WTC11 (cell line): Measurements from ENCODE around the gene ARPC2.

Experiments used
- CBFB ChIP-seq: sonication (generic); formaldehyde crosslinking; IDR thresholded peaks from 2 replicates; pipeline ENCODE4 v1.8.1; 2022; ENCODE audit warnings: mild to moderate bottlenecking, low read depth, missing genetic modification reagents
- HMGA2 ChIP-seq: fragments of 250-450 bp; sonication (Bioruptor Pico); IDR thresholded peaks from 2 replicates; pipeline ENCODE4 v1.4.0; 2021; ENCODE audit warnings: mild to moderate bottlenecking, moderate library complexity
- ZNF416 ChIP-seq: fragments of 250-450 bp; sonication (Bioruptor Pico); IDR thresholded peaks from 2 replicates; pipeline ENCODE4 v1.9.0; 2021; ENCODE audit warnings: mild to moderate bottlenecking, inconsistent platforms
- TF ChIP-seq, protein P1 (sequence below): fragments of 200-600 bp; IDR thresholded peaks from 2 replicates; pipeline ENCODE4 v1.8.0; 2022; ENCODE audit warnings: antibody characterized with exemption
- TF ChIP-seq, protein P2 (sequence below): sonication (generic); formaldehyde crosslinking; IDR thresholded peaks from 2 replicates; pipeline ENCODE4 v1.8.1; 2022; ENCODE audit warnings: mild to moderate bottlenecking, missing genetic modification reagents, moderate library complexity, borderline replicate concordance
- TF ChIP-seq, protein P3 (sequence below): sonication (generic); formaldehyde crosslinking; conservative IDR thresholded peaks from 2 replicates; pipeline ENCODE4 v1.8.1; 2022; ENCODE audit warnings: mild to moderate bottlenecking, missing genetic modification reagents
- TF ChIP-seq, protein P4 (sequence below): fragments of 250-450 bp; sonication (Bioruptor Pico); IDR thresholded peaks from 2 replicates; pipeline ENCODE4 v2.1.2; 2022; ENCODE audit warnings: mild to moderate bottlenecking, moderate library complexity
- TF ChIP-seq, protein P5 (sequence below): sonication (generic); formaldehyde crosslinking; IDR thresholded peaks from 2 replicates; pipeline ENCODE4 v1.8.0; 2023; ENCODE audit warnings: mild to moderate bottlenecking, missing genetic modification reagents
- TF ChIP-seq, protein P6 (sequence below): sonication (generic); formaldehyde crosslinking; IDR thresholded peaks from 2 replicates; pipeline ENCODE4 v1.8.1; 2023; ENCODE audit warnings: mild to moderate bottlenecking, missing genetic modification reagents, borderline replicate concordance
- TF ChIP-seq, protein P7 (sequence below): sonication (generic); formaldehyde crosslinking; IDR thresholded peaks from 2 replicates; pipeline ENCODE4 v1.8.1; 2022; ENCODE audit warnings: low read depth, mild to moderate bottlenecking, moderate library complexity, missing genetic modification reagents, borderline replicate concordance
- TF ChIP-seq, protein P8 (sequence below): sonication (generic); formaldehyde crosslinking; IDR thresholded peaks from 2 replicates; pipeline ENCODE4 v1.8.1; 2023; ENCODE audit warnings: mild to moderate bottlenecking, missing genetic modification reagents

DNA sequence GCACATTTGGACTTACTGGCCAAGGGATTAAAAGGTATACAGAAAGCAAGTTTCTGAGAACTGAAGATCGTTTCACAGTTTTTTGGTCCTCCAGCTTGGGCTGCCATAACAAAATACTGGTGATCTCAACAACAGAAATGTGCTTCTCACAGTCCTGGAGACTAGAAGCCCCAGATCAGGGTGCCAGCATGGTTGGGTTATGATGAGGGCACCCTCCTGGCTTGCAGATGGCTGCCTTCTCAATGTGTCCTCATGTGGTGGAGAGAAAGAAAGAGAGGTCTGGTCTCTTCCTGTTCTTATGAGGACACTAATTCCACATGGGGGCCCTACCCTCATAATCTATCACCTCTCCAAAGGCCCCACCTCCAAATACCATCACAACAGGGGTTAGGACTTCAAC is 30.1 kb upstream of the ARPC2 start:
- TF ChIP-seq, protein P1, sequence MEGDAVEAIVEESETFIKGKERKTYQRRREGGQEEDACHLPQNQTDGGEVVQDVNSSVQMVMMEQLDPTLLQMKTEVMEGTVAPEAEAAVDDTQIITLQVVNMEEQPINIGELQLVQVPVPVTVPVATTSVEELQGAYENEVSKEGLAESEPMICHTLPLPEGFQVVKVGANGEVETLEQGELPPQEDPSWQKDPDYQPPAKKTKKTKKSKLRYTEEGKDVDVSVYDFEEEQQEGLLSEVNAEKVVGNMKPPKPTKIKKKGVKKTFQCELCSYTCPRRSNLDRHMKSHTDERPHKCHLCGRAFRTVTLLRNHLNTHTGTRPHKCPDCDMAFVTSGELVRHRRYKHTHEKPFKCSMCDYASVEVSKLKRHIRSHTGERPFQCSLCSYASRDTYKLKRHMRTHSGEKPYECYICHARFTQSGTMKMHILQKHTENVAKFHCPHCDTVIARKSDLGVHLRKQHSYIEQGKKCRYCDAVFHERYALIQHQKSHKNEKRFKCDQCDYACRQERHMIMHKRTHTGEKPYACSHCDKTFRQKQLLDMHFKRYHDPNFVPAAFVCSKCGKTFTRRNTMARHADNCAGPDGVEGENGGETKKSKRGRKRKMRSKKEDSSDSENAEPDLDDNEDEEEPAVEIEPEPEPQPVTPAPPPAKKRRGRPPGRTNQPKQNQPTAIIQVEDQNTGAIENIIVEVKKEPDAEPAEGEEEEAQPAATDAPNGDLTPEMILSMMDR, result no peak
- TF ChIP-seq, protein P2, sequence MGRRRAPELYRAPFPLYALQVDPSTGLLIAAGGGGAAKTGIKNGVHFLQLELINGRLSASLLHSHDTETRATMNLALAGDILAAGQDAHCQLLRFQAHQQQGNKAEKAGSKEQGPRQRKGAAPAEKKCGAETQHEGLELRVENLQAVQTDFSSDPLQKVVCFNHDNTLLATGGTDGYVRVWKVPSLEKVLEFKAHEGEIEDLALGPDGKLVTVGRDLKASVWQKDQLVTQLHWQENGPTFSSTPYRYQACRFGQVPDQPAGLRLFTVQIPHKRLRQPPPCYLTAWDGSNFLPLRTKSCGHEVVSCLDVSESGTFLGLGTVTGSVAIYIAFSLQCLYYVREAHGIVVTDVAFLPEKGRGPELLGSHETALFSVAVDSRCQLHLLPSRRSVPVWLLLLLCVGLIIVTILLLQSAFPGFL, result no peak
- TF ChIP-seq, protein P3, sequence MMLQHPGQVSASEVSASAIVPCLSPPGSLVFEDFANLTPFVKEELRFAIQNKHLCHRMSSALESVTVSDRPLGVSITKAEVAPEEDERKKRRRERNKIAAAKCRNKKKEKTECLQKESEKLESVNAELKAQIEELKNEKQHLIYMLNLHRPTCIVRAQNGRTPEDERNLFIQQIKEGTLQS (CRISPR knock-in tag), result no peak
- TF ChIP-seq, protein P4, sequence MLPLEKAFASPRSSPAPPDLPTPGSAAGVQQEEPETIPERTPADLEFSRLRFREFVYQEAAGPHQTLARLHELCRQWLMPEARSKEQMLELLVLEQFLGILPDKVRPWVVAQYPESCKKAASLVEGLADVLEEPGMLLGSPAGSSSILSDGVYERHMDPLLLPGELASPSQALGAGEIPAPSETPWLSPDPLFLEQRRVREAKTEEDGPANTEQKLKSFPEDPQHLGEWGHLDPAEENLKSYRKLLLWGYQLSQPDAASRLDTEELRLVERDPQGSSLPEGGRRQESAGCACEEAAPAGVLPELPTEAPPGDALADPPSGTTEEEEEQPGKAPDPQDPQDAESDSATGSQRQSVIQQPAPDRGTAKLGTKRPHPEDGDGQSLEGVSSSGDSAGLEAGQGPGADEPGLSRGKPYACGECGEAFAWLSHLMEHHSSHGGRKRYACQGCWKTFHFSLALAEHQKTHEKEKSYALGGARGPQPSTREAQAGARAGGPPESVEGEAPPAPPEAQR (CRISPR knock-in tag), result no peak
- TF ChIP-seq, protein P5, sequence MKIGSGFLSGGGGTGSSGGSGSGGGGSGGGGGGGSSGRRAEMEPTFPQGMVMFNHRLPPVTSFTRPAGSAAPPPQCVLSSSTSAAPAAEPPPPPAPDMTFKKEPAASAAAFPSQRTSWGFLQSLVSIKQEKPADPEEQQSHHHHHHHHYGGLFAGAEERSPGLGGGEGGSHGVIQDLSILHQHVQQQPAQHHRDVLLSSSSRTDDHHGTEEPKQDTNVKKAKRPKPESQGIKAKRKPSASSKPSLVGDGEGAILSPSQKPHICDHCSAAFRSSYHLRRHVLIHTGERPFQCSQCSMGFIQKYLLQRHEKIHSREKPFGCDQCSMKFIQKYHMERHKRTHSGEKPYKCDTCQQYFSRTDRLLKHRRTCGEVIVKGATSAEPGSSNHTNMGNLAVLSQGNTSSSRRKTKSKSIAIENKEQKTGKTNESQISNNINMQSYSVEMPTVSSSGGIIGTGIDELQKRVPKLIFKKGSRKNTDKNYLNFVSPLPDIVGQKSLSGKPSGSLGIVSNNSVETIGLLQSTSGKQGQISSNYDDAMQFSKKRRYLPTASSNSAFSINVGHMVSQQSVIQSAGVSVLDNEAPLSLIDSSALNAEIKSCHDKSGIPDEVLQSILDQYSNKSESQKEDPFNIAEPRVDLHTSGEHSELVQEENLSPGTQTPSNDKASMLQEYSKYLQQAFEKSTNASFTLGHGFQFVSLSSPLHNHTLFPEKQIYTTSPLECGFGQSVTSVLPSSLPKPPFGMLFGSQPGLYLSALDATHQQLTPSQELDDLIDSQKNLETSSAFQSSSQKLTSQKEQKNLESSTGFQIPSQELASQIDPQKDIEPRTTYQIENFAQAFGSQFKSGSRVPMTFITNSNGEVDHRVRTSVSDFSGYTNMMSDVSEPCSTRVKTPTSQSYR (CRISPR knock-in tag), result no peak
- TF ChIP-seq CBFB (CRISPR knock-in tag) (no peak), HMGA2 (CRISPR knock-in tag) (no peak), ZNF416 (CRISPR knock-in tag) (no peak)
- TF ChIP-seq, protein P6, sequence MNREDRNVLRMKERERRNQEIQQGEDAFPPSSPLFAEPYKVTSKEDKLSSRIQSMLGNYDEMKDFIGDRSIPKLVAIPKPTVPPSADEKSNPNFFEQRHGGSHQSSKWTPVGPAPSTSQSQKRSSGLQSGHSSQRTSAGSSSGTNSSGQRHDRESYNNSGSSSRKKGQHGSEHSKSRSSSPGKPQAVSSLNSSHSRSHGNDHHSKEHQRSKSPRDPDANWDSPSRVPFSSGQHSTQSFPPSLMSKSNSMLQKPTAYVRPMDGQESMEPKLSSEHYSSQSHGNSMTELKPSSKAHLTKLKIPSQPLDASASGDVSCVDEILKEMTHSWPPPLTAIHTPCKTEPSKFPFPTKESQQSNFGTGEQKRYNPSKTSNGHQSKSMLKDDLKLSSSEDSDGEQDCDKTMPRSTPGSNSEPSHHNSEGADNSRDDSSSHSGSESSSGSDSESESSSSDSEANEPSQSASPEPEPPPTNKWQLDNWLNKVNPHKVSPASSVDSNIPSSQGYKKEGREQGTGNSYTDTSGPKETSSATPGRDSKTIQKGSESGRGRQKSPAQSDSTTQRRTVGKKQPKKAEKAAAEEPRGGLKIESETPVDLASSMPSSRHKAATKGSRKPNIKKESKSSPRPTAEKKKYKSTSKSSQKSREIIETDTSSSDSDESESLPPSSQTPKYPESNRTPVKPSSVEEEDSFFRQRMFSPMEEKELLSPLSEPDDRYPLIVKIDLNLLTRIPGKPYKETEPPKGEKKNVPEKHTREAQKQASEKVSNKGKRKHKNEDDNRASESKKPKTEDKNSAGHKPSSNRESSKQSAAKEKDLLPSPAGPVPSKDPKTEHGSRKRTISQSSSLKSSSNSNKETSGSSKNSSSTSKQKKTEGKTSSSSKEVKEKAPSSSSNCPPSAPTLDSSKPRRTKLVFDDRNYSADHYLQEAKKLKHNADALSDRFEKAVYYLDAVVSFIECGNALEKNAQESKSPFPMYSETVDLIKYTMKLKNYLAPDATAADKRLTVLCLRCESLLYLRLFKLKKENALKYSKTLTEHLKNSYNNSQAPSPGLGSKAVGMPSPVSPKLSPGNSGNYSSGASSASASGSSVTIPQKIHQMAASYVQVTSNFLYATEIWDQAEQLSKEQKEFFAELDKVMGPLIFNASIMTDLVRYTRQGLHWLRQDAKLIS (CRISPR knock-in tag), result no peak
- TF ChIP-seq, protein P7, sequence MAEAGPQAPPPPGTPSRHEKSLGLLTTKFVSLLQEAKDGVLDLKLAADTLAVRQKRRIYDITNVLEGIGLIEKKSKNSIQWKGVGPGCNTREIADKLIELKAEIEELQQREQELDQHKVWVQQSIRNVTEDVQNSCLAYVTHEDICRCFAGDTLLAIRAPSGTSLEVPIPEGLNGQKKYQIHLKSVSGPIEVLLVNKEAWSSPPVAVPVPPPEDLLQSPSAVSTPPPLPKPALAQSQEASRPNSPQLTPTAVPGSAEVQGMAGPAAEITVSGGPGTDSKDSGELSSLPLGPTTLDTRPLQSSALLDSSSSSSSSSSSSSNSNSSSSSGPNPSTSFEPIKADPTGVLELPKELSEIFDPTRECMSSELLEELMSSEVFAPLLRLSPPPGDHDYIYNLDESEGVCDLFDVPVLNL, result no peak
- TF ChIP-seq, protein P8, sequence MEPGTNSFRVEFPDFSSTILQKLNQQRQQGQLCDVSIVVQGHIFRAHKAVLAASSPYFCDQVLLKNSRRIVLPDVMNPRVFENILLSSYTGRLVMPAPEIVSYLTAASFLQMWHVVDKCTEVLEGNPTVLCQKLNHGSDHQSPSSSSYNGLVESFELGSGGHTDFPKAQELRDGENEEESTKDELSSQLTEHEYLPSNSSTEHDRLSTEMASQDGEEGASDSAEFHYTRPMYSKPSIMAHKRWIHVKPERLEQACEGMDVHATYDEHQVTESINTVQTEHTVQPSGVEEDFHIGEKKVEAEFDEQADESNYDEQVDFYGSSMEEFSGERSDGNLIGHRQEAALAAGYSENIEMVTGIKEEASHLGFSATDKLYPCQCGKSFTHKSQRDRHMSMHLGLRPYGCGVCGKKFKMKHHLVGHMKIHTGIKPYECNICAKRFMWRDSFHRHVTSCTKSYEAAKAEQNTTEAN (CRISPR knock-in tag), result no peak
